Vagina (tissue), 2 donors: Measurements from ENCODE around the gene GRM8. TPM values are rescaled to one million over a fixed set of nuclear protein-coding genes. Genes with fewer than 3 reads are reported as not detected.

Experiments
- DNase-seq, 2 donors: peaks; one replicate each; pipeline ENCODE4 v3.0.0-alpha.2; 2017; ENCODE audit errors: extremely low spot score in 2 of 2
- H3K27ac ChIP-seq: fragments of 200-600 bp; sonication (generic); one replicate; pipeline ENCODE4 v1.5.1; 2019
- H3K27me3 ChIP-seq: fragments of 200-600 bp; sonication (generic); one replicate; pipeline ENCODE4 v1.5.1; 2019
- H3K36me3 ChIP-seq, 2 donors: fragments of 200-600 bp; sonication (generic); one replicate each; pipeline ENCODE4 v1.5.1; 2017 to 2019
- H3K4me1 ChIP-seq: fragments of 200-600 bp; sonication (generic); one replicate; pipeline ENCODE4 v1.5.1; 2019
- H3K4me3 ChIP-seq, 2 donors: fragments of 200-600 bp; sonication (generic); 1 replicate in 1 of 2; 2 replicates in 1 of 2; pipeline ENCODE4 v1.5.1; 2016 to 2019
- H3K9me3 ChIP-seq: fragments of 200-600 bp; sonication (generic); one replicate; pipeline ENCODE4 v1.5.1; 2019
- CTCF ChIP-seq, 3 experiments: fragments of 450-650 bp in 2 of 3; fragments of 200-600 bp in 1 of 3; sonication (generic) in 1 of 3; IDR thresholded peaks; one replicate each; pipeline ENCODE4 v1.5.1; 2017 to 2019; ENCODE audit warnings: antibody characterized with exemption in 3 of 3, mild to moderate bottlenecking in 2 of 3, moderate library complexity in 2 of 3
- POLR2A ChIP-seq, 2 donors: fragments of 450-650 bp; IDR thresholded peaks; one replicate each; pipeline ENCODE4 v1.6.1; 2017; ENCODE audit warnings: antibody characterized with exemption in 2 of 2, mild to moderate bottlenecking in 2 of 2, moderate library complexity in 2 of 2
- POLR2AphosphoS5 ChIP-seq, 2 donors: sonication (generic); formaldehyde crosslinking; IDR thresholded peaks; one replicate each; pipeline ENCODE4 v1.9.0; 2017; ENCODE audit warnings: antibody characterized with exemption in 2 of 2, mild to moderate bottlenecking in 2 of 2, low read depth in 1 of 2; ENCODE audit not compliant: insufficient read depth in 1 of 2
- intact Hi-C: fragments of 100-400 bp; cut with DNase I; formaldehyde crosslinking; loops from one replicate; pipeline ENCODE4 v1.15.1; 2023
- total RNA-seq: library from RNA; depleted of rRNA; stranded (reverse); fragments of >200 nt; gene quantifications from one replicate; pipeline ENCODE4 v1.2.3, GENCODE V29; 2016

The GRM8 gene
- total RNA-seq, 1 donor from 2014 or later: not detected

GRCh38 chr7:127135871-127136485 is 116.8 kb downstream of the GRM8 start:
- Histone ChIP-seq H3K27ac (no peak overlapping the region), H3K36me3 (no peaks in the 10 kb centered on the region), H3K4me1 (no peaks in the 10 kb centered on the region), H3K27me3 (no peaks in the 10 kb centered on the region), H3K9me3 (no peaks in the 10 kb centered on the region), H3K4me3 (no peak overlapping the region)
- TF ChIP-seq CTCF (IDR thresholded peaks at IDR 0.05) (no peak), POLR2A (IDR thresholded peaks at IDR 0.05) (no peak), POLR2AphosphoS5 (IDR thresholded peaks at IDR 0.05; ENCODE audit: insufficient read depth in 1 of 2, low read depth in 1 of 2) (no peak)
- intact Hi-C loops: no loop called here
- DNase-seq: no peak

GRCh38 chr7:127123220-127123619 is 129.5 kb downstream of the GRM8 start:
- DNase-seq: no peak
- H3K36me3 ChIP-seq: no peaks in the 10 kb centered on the region
- H3K9me3 ChIP-seq: no peaks in the 10 kb centered on the region
- H3K4me3 ChIP-seq: no peak overlapping the region
- no peaks in the 10 kb centered on the region for H3K4me1 ChIP-seq
- TF ChIP-seq CTCF (IDR thresholded peaks at IDR 0.05): no peak
- no peak for TF ChIP-seq POLR2A (IDR thresholded peaks at IDR 0.05)
- TF ChIP-seq POLR2AphosphoS5 (IDR thresholded peaks at IDR 0.05; ENCODE audit: insufficient read depth in 1 of 2, low read depth in 1 of 2): no peak
- H3K27me3 ChIP-seq: no peaks in the 10 kb centered on the region
- intact Hi-C loops: no loop called here
- no peak overlapping the region for H3K27ac ChIP-seq

- no peak overlapping the region for H3K27ac ChIP-seq
- no peak overlapping the region for H3K4me3 ChIP-seq
- no peak for DNase-seq
- no peak for TF ChIP-seq POLR2A (IDR thresholded peaks at IDR 0.05)
- TF ChIP-seq CTCF (IDR thresholded peaks at IDR 0.05): no peak
- TF ChIP-seq POLR2AphosphoS5 (IDR thresholded peaks at IDR 0.05; ENCODE audit: insufficient read depth in 1 of 2, low read depth in 1 of 2): no peak
- H3K36me3 ChIP-seq: no peaks in the 10 kb centered on the region
- intact Hi-C loops: no loop called here
- no peaks in the 10 kb centered on the region for H3K27me3 ChIP-seq
- no peaks in the 10 kb centered on the region for H3K9me3 ChIP-seq
- no peaks in the 10 kb centered on the region for H3K4me1 ChIP-seq
Measured at GRCh38 chr7:127119517-127119916, 133.2 kb downstream of the GRM8 start.

- Histone ChIP-seq H3K36me3 (no peaks in the 10 kb centered on the region), H3K27me3 (no peaks in the 10 kb centered on the region), H3K4me1 (no peaks in the 10 kb centered on the region), H3K27ac (no peak overlapping the region), H3K4me3 (no peak overlapping the region), H3K9me3 (no peaks in the 10 kb centered on the region)
- intact Hi-C loops: no loop called here
- DNase-seq: no peak
- TF ChIP-seq CTCF (IDR thresholded peaks at IDR 0.05) (no peak), POLR2A (IDR thresholded peaks at IDR 0.05) (no peak), POLR2AphosphoS5 (IDR thresholded peaks at IDR 0.05; ENCODE audit: insufficient read depth in 1 of 2, low read depth in 1 of 2) (no peak)
Measured at GRCh38 chr7:127114742-127115265, 137.9 kb downstream of the GRM8 start.

GRCh38 chr7:127107601-127108007 is 145.1 kb downstream of the GRM8 start:
- Histone ChIP-seq H3K36me3 (no peaks in the 10 kb centered on the region), H3K27me3 (no peaks in the 10 kb centered on the region), H3K4me3 (no peak overlapping the region), H3K4me1 (no peaks in the 10 kb centered on the region), H3K27ac (no peak overlapping the region), H3K9me3 (no peaks in the 10 kb centered on the region)
- no peak for DNase-seq
- intact Hi-C loops: no loop called here
- TF ChIP-seq POLR2AphosphoS5 (IDR thresholded peaks at IDR 0.05; ENCODE audit: insufficient read depth in 1 of 2, low read depth in 1 of 2) (no peak), CTCF (IDR thresholded peaks at IDR 0.05) (no peak), POLR2A (IDR thresholded peaks at IDR 0.05) (no peak)
